ENCODE measurements around the gene NUDT8.

NUDT8 gene

DNA sequence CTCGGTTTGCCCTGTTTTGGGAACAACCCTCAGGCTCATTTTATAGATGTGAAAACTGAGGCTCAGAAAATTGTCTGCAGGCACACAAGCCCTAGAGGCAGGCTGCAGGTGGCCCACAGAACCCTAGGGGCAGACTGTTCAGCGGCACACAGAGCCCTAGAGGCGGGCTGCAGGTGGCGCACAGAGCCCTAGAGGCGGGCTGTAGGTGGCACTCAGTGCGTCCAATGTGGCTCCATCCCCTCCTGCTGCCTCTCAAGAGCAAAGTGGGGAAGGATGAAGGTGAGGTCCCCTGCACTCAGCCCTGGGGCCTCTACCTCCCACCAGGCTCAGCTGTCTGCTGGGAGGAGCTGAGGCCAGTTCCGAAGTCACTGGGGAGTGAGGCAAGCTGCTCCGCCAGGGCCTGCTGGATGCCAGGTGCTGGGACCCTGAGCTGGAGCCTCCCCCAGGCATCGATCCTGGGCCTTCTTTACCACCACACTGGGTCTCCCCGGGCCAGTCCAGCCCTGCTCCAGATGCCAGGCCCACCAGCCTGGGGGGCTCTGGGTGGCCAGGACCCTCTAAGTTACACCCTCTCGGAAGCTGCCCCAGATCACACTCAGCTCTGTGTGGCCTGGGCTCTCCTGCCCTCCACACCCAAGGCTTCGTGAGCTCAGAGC, 18.5 kb upstream of the NUDT8 start:
- Histone ChIP-seq H3K36me3 (replicated peaks) (no peaks in the 10 kb centered on the region), H3K27ac (no peak overlapping the region), H3K4me3 (ENCODE audit: low read depth, low read length) (no peak overlapping the region), H3K27me3 (replicated peaks) (no peaks in the 10 kb centered on the region)
- no peak for DNase-seq
- TF ChIP-seq, protein P1, sequence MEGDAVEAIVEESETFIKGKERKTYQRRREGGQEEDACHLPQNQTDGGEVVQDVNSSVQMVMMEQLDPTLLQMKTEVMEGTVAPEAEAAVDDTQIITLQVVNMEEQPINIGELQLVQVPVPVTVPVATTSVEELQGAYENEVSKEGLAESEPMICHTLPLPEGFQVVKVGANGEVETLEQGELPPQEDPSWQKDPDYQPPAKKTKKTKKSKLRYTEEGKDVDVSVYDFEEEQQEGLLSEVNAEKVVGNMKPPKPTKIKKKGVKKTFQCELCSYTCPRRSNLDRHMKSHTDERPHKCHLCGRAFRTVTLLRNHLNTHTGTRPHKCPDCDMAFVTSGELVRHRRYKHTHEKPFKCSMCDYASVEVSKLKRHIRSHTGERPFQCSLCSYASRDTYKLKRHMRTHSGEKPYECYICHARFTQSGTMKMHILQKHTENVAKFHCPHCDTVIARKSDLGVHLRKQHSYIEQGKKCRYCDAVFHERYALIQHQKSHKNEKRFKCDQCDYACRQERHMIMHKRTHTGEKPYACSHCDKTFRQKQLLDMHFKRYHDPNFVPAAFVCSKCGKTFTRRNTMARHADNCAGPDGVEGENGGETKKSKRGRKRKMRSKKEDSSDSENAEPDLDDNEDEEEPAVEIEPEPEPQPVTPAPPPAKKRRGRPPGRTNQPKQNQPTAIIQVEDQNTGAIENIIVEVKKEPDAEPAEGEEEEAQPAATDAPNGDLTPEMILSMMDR (IDR thresholded peaks at IDR 0.05; ENCODE audit: low read depth, low read length, missing control alignments) = peak; percentile 34
- in situ Hi-C loops (cut with HindIII; ENCODE audit: low pct_ligation_motif_present, low sequenced_read_pairs) = no loop called here

DNA sequence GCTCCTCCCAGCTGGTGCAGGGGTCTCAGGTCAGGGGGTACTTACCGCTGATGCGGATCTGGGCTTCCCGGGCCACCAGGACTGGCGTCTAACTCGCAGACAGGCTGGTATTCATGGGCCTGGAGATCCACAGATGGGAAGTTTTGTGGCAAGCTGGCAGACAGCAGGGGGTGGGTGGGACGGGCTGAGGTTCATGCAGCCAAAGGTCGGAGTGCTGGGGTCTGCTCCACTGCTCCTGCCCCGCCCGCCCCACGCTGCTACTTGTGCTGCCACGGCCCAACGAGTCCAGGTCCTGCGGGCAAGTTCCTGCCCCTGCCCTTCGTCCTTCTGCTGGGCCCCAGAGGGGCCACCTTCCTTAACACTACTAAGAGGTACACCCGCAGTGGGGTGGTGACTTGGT, 17.7 kb upstream of the NUDT8 start:
- Histone ChIP-seq H3K27me3 (replicated peaks) (no peaks in the 10 kb centered on the region), H3K27ac (no peak overlapping the region), H3K4me3 (ENCODE audit: low read depth, low read length) (no peak overlapping the region), H3K36me3 (replicated peaks) (no peaks in the 10 kb centered on the region)
- TF ChIP-seq, protein P1 (IDR thresholded peaks at IDR 0.05; ENCODE audit: low read depth, low read length, missing control alignments) = no peak
- in situ Hi-C loops (cut with HindIII; ENCODE audit: low pct_ligation_motif_present, low sequenced_read_pairs) = no loop called here
- no peak for DNase-seq

DNA sequence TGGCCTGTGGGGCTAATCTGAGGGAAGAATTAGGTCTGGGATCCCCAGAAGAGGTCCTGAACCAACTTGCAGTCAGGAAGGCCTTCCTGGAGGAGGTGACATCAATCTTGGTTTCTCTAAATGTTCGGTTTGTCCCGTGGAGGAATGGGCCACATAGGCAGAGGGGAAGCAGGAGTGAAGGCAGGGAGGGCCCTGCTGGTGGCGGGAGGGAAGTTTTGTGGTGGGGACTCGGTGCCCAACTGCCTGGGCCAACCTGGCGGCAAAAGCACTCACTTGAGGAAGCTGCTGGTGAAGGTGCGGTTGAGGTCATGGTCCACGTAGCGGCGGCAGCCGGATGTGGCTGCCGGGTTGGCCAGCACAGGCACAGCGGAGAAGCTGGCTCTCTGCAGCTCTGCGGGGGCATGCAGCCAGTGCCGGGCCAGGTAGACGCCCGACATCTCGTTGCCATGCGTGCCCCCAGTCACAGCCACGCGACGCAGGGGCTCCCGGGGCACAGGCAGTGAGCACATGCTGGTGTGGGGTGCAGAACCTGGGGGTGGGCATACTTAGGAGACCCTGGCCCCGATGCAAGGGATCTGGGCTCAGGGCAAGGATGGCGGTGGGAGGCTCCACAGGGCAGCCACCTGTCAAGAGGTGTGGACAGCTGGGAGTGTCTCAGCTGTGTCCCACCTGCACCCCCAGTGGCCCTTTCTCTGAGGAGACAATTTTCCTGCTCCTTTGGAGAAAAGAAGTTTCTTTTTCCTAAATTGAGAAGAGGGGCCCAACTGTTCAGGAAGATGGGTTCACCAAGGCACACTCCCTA, 17.0 kb upstream of the NUDT8 start:
- in situ Hi-C loops (cut with HindIII; ENCODE audit: low pct_ligation_motif_present, low sequenced_read_pairs) = no loop called here
- no peaks in the 10 kb centered on the region for H3K36me3 ChIP-seq (replicated peaks)
- TF ChIP-seq, protein P1 (IDR thresholded peaks at IDR 0.05; ENCODE audit: low read depth, low read length, missing control alignments) = no peak
- H3K27me3 ChIP-seq (replicated peaks) = no peaks in the 10 kb centered on the region
- no peak for DNase-seq
- H3K4me3 ChIP-seq (ENCODE audit: low read depth, low read length) = no peak overlapping the region
- no peak overlapping the region for H3K27ac ChIP-seq

DNA sequence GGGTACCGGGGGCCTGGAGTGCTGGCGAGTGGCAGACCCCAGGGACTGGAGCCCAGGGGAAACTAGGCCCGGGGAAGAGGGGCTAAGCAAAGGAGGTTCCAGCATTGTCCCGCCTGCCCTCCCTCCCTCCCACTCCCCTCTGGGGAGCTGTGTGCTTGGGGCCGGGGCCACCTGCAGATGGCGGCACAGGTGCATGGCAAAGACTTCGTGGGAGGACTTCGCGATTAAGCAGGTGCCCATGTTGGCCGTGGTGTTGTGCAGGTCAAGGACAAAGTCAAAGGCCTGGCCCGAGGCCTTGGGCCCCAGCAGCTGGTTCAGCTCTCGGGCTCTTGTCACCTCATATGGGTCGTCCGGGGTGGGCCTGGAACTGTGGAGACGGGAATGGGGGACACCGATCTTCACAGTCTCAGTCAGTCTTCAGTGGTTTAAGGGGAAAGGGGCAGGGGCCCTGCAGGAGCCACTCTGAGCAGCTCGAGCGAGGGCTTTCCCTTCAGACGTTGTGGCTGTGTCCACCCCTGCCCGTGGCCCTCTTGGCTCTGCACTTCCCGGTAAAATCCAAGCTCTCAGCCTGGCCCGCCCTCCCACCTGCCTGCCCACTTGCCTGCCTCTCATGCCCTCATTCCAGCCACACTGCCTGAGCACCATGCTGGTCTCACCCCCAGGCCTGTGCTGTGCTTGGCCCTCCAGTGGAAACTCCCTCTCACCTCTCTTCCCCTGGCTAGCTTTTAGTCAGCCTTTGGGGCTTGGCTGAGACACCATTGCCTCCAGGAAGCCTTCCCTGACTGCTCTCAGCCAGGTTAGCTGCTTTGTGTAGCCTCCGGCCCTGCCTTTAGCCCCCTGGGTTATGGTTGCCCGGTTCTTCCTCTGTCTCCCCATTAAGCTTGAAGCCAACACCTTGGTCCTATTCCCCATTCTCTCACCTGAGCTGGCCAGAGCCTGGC, 16.1 kb upstream of the NUDT8 start:
- in situ Hi-C loops (cut with HindIII; ENCODE audit: low pct_ligation_motif_present, low sequenced_read_pairs) = no loop called here
- H3K27me3 ChIP-seq (replicated peaks) = no peaks in the 10 kb centered on the region
- no peaks in the 10 kb centered on the region for H3K36me3 ChIP-seq (replicated peaks)
- DNase-seq = no peak
- H3K27ac ChIP-seq = no peak overlapping the region
- H3K4me3 ChIP-seq (ENCODE audit: low read depth, low read length) = no peak overlapping the region
- TF ChIP-seq, protein P1 (IDR thresholded peaks at IDR 0.05; ENCODE audit: low read depth, low read length, missing control alignments) = no peak

DNA sequence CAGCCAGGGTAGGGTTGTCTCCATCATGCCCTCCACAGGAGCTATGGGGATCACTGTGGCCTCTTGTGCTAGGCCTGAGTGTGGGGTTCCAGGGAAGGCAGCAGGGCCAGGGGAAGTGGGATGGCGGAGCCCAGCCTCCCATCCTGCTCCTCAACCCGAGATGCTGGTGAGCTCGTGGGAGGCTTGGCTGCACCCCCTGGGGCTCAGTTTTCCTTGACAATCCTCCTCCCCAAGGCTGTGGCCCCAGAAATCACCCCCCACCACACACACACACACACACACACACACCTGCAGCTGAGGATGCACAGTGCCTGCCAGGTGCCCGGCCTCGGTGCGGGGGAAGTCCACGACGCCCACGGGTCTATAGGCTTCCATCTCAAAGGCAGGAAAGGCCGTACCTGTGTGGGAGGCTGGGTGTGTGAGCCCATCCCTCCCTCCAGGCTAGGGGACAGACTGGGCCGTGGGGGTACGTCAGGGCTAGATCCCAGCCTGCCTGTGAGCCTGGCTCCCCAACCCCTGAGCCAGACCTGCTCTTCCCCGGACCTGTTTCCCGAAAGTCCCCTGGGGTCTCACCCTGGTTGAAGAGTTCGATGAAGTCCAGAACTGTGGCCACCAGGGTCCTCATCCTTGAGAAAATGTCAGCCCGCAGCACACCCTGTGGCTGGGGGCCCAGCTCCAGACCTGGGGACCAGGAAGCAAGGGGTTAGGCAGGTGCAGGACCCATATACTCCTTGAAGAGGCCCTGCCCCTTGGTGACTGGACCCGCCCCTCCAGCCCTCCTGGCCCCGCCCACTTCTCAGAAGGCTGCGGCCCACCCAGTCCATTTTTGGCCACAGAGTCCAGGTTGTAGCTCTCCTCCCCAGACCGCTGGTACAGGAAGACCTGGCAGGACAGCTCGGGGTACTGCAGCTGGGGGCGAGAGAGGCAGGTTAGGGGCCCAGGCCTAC, 15.0 kb upstream of the NUDT8 start:
- no peak overlapping the region for H3K4me3 ChIP-seq (ENCODE audit: low read depth, low read length)
- no peaks in the 10 kb centered on the region for H3K27me3 ChIP-seq (replicated peaks)
- H3K36me3 ChIP-seq (replicated peaks) = no peaks in the 10 kb centered on the region
- no peak for DNase-seq
- TF ChIP-seq, protein P1 (IDR thresholded peaks at IDR 0.05; ENCODE audit: low read depth, low read length, missing control alignments) = no peak
- H3K27ac ChIP-seq = no peak overlapping the region
- in situ Hi-C loops (cut with HindIII; ENCODE audit: low pct_ligation_motif_present, low sequenced_read_pairs) = no loop called here

Measured in brain microvascular endothelial cell (primary cell).